ENCODE results near the gene TRIM56.
"Not testable (repeated sequence)": the region's sequence is repeated elsewhere in the genome, so short reads cannot be mapped to it uniquely, and the experiment has no call there.

Gene TRIM56

DNA sequence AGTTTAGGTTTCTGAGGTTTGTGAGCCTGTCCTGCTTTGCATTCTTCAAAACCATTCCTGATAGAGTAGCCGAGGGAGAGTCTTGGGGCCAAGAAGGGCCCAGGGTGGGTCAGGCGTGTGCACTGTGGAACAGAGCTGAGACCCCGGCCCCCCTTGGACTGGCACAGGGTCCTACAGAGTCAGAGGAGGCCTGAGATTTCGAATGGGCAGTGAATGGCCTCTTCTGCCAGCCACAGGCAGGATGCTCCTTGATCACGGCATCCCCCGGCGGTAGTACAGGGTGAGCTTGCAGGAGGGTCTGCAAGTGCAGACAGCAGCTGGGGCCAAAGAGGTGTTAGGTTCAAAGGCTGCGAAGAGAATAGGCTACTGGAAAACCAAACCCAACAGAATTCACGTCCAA is 4.6 kb downstream of the TRIM56 start:
- no peak for FAIRE-seq

DNA sequence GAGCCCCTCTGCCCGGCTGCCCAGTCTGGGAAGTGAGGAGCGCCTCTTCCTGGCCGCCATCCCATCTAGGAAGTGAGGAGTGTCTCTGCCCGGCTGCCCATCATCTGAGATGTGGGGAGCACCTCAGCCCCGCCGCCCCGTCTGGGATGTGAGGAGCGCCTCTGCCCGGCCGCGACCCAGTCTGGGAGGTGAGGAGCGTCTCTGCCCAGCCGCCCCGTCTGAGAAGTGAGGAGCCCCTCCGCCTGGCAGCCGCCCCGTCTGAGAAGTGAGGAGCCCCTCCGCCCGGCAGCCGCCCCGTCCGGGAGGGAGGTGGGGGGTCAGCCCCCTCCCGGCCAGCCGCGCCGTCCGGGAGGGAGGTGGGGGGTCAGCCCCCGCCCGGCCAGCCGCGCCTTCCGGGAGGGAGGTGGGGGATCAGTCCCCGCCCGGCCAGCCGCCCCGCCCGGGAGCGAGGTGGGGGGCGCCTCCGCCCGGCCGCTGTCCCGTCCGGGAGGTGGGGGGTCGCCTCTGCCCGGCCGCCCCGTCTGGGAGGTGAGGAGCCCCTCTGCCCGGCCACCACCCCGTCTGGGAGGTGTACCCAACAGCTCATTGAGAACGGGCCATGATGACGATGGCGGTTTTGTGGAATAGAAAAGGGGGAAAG is 7.1 kb downstream of the TRIM56 start:
- not testable (repeated sequence) for FAIRE-seq

GRCh38 chr7:101093906-101094305 is 8.6 kb downstream of the TRIM56 start:
- no peak for FAIRE-seq

DNA sequence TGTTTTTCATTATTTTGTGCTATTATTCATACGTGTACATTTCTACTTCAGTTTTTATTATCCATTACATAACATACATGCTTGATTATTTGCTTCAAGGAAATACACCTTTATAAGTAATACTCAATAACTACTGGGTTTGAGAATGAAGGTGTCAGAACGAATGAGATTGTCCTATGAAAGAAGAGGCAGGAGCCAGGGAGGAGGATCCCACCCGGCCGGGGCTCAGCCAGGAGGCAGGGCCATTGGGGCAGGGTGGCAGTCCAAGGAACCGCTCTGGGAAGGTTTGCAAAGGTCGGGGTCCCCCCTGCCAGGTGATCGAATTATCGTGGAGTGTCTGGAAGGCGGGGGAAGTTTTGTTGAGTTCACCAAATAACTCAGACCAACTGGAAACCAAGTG is 9.1 kb downstream of the TRIM56 start:
- peak; percentile 41 for FAIRE-seq

GRCh38 chr7:101094791-101095375 is 9.6 kb downstream of the TRIM56 start:
- no peak for FAIRE-seq

GRCh38 chr7:101096331-101096956 is 11.2 kb downstream of the TRIM56 start:
- FAIRE-seq: no peak

GRCh38 chr7:101096957-101097347 is 11.7 kb downstream of the TRIM56 start:
- FAIRE-seq: no peak

GRCh38 chr7:101097561-101097960 is 12.3 kb downstream of the TRIM56 start:
- FAIRE-seq: no peak

DNA sequence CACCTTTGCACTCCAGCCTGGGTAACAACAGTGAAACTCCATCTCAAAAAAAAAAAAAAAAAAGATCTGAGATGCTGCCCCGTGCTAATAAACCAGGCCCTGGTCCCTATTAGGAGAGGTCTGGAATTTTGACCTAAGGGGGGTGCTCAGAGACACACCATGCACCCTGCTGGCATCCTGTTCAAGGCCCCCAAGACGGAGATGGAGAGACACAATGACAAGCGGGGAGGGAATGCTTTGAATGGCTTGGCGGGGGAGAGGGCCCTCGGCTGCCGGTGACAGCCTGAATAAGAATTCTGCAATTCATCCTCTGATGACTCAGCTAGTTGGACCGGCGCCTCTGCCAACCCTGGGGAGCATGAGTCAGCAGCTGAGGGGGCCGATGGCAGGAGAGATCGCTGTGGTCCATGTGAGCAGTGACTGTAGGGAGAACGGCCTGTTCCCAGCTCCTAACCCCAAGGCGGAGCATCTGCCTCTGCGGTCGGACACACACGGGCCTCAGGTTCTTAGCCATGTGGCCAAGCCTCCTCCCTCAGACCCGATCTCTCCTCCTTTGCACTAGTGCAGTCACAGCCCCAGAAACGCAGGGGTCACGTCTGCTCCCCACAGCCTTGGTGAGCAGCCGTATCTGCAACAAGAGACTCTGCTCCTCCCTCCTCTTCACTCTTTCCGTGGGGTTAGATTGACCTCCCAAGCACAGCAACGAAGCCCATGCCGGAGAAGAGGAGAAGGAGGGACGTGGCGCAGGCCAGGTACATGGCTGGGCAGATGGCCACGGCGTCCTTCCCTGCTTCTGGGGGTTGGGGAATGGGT is 14.9 kb downstream of the TRIM56 start:
- no peak for FAIRE-seq

DNA sequence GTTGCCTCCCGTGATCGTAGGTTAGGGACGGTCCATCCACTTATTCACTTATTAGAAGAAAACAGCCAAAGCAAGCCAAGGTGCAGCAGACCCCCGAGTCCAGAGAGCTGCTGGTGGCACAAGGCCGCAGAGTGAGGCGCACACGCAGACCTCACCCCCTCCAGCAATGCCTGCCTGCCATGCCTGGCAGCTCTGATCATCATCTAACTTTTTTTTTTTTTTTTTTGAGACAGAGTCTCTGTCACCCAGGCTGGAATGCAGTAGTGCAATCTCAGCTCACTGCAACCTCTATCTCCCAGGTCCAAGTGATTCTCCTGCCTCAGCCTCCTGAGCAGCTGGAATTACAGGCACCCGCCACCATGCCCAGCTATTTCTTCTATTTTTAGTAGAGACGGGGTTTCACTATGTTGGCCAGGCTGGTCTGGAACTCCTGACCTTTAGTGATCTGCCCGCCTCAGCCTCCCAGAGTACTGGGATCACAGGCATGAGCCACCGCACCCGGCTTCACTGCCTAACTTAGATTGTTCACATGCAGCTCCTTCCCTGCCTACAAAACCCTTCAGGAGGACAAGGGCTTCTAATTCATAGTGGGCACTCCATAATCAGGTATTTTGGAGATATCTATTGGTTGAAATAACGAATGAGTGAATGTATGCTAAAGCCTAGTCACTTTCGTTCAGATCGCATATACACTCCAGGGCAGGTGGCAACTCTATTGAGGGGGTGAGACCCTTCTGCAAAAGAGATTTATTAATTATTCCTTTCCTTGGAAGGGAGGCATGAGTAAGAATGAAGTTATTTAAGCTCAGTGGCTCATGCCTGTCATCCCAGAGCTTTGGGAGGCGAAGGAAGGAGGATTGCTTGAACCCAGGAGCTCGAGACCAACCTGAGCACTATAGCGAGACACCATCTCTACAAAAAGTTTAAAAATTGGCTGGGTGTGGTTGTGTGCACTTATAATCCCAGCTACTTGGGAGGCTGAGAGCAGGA is 15.9 kb downstream of the TRIM56 start:
- FAIRE-seq: no peak

DNA sequence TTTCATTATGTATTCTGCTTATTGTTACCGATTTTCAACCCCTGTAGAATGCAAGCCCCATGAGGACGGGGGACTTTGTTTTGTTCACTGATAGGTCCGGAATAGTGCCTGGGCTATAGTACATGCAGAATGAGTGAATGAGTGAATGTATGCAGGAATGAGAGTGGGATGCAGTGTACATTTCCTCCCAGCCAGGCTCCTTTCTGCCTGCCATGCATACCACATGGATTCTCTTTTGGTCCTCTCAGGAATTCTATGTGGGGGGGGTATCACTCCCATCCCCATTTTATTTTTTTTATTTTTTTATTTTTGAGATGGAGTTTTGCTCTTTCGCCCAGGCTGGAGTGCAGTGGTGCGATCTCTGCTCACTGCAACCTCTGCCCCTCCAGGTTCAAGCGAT is 16.7 kb downstream of the TRIM56 start:
- FAIRE-seq: no peak

DNA sequence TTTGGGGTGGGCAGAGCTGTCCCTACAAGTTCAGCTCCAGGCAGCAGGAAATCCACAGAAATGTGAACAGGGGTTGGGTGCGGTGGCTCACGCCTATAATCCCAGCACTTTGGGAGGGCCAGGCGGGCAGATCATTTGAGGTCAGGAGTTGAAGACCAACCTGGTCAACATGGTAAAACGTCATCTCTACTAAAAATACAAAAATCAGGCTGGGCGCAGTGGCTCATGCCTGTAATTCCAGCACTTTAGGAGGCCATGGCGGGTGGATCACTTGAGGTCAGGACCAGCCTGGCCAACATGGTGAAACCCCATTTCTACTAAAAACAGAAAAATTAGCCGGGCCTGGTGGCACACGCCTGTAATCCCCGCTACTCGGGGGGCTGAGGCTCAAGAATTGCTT is 18.4 kb downstream of the TRIM56 start:
- FAIRE-seq: not testable (repeated sequence)

DNA sequence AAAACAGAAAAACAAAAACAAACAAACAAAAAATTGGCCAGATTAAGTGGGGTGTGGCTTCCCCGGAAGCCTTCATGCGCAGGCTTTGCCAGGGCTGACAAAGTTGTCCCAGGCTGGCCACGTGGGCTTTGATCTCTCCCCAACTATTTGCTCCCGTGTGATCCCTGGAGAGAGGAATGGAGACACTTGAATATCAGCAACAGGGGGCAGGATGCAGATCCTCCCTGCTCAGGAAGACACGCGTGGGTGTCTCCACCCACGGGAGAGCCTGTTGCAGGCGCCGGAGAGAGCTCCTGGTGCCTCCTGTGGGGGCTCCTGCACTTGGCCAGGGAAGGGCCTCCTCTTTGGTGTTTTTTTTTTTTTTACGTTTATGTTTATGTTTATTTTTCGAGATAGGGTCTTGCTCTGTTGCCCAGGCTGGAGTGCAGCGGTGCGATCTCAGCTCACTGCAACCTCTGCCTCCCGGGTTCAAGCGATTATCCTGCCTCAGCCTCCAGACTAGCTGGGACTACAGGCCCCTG is 19.0 kb downstream of the TRIM56 start:
- FAIRE-seq: no peak

- no peak for FAIRE-seq
These were observed 19.5 kb downstream of the TRIM56 start for GRCh38 chr7:101104799-101105198.

DNA sequence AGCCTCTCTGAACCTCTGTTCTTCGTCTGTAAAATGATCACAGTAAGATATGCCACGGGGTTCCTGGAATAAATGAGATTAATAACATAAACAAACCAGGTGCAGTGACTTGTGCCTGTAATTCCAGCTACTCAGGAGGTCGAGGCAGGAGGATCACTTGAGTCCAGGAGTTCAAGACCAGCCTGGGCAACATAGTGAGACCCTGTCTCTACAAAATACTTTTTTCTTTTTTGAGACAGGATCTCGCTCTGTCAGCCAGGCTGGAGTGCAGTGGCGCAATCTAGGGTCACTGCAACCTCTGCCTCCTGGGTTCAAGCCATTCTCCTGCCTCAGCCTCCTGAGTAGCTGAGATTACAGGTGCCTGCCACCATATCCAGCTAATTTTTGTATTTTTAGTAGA is 20.0 kb downstream of the TRIM56 start:
- not testable (repeated sequence) for FAIRE-seq

DNA sequence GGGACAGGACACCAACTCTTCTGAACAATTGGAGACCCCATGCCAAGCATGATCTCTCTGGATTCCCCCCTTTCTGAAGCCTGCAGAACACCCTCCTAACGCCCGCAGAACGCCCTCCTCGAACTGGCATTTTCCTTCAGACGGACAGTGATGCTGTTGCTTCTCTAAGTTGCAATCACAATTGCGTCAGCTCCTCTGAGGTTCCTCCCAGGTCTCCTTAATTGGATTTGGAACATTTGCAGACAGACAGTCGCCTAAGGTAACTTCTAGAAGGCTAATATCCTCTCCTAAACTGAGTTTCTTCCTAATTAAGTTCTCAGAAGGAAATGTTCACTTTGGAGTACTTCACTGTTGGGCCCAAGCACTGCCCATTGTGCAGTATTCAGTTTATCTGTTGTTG is 21.1 kb downstream of the TRIM56 start:
- no peak for FAIRE-seq

GRCh38 chr7:101108330-101108857 is 23.1 kb downstream of the TRIM56 start:
- FAIRE-seq: no peak

GRCh38 chr7:101108961-101109360 is 23.7 kb downstream of the TRIM56 start:
- no peak for FAIRE-seq

GRCh38 chr7:101109368-101109767 is 24.1 kb downstream of the TRIM56 start:
- no peak for FAIRE-seq

DNA sequence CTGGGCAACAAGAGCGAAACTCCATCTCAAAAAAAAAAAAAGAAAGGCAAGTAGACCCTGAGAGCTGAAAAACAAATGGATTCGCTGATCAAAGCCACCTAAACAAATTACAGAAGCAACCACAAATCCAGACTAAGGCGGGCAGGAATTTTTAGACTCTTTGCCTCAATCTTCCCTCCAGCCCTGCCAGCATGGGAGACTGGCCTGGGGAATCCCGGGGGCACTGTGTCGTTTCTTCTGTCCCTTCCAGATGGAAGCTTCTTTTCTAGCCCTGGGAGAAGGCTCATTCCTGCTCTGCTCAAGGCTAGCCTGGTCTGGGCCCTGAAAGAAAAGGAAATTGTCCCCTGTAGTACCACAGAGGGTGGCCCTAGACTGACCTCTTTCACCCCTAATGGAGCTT is 26.0 kb downstream of the TRIM56 start:
- FAIRE-seq: no peak

DNA sequence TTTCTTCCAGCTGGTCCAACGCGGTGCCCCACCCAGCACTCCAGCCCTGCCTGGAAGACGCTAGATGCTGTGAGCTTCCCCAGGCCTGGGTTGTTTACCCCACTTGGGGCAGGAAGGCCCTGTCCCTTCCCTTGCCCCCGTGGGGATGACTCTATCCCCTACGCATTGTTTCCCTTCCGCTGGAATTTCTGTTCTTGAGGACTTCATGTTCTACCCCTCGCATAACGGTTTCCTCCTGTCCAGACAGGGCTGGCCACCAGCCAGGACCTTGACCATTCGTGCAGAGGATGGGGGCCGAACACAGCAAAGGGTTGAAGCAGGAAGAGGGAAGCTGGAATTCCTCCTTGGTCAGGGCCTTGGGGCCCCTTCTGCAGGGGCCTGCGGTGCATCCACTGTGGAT is 27.0 kb downstream of the TRIM56 start:
- FAIRE-seq: no peak

GRCh38 chr7:101113140-101113539 is 27.9 kb downstream of the TRIM56 start:
- FAIRE-seq: not testable (repeated sequence)
